Esophagus squamous epithelium (tissue), 4 donors: ENCODE results near the gene GPAT3.

Source experiments
- CTCF ChIP-seq, 6 experiments: fragments of 450-650 bp in 4 of 6; fragments of 200-600 bp in 2 of 6; sonication (generic) in 2 of 6; IDR thresholded peaks; one replicate each; pipeline ENCODE4 v1.5.1; 2016 to 2019; ENCODE audit warnings: antibody characterized with exemption in 6 of 6, mild to moderate bottlenecking in 4 of 6, moderate library complexity in 4 of 6
- POLR2A ChIP-seq, 4 donors: fragments of 450-650 bp; IDR thresholded peaks; one replicate each; pipeline ENCODE4 v1.6.1; 2017; ENCODE audit warnings: antibody characterized with exemption in 4 of 4, mild to moderate bottlenecking in 4 of 4, moderate library complexity in 3 of 4

DNA sequence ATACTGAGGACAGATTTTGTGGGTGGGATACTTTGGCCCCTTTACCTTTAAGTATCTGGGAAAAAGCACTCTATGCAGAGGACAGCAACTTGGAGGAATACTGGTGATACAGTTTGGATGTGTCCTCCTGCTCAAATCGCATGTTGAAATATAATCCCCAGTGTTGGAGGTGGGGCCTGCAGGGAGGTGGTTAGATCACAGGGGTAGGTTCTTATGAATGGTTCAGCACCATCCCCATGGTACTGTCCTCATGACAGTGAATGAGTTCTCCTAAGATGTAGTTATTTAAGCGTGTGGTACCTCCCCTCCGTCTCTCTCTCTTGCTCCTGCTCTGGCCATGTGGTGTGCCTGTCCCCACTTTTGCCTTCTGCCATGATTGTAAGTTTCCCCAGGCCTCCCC is 24.6 kb downstream of the GPAT3 start:
- TF ChIP-seq CTCF (IDR thresholded peaks at IDR 0.05) (no peak), POLR2A (IDR thresholded peaks at IDR 0.05) (no peak)
